Lower leg skin (tissue), 4 donors: ENCODE measurements around the gene ACAD9. TPM values are rescaled to one million over a fixed set of nuclear protein-coding genes. Genes with fewer than 3 reads are reported as not detected.
A peak's percentile ranks its signal among the peaks of the same experiment; 100 is the strongest.

Experiments
- DNase-seq, 2 donors: peaks; one replicate each; pipeline ENCODE4 v3.0.0-alpha.2; 2019; ENCODE audit warnings: low spot score in 2 of 2
- H3K4me3 ChIP-seq: fragments of 200-600 bp; sonication (generic); 2 replicates; pipeline ENCODE4 v1.5.1; 2017; ENCODE audit warnings: mild to moderate bottlenecking, low read depth; ENCODE audit not compliant: poor library complexity, severe bottlenecking
- POLR2A ChIP-seq, 2 donors: fragments of 450-650 bp; IDR thresholded peaks; one replicate each; pipeline ENCODE4 v1.6.1; 2016 to 2017; ENCODE audit warnings: antibody characterized with exemption in 2 of 2, mild to moderate bottlenecking in 1 of 2, moderate library complexity in 1 of 2
- WGBS, 2 donors: methylation state at CpG; one replicate each; pipeline ENCODE4 v1.1.5; 2018; 5-methylcytosine and 5-hydroxymethylcytosine counted together
- intact Hi-C: fragments of 100-400 bp; cut with DNase I; formaldehyde crosslinking; loops from one replicate; pipeline ENCODE4 v1.15.0; 2023; ENCODE audit warnings: low total_unique reads
- total RNA-seq, 4 donors: library from RNA; depleted of rRNA; stranded (reverse); fragments of >200 nt; gene quantifications; one replicate each; pipeline ENCODE4 v1.1.0, GENCODE V29; 2016
- TF ChIP-seq, protein P1 (sequence below), 3 donors: fragments of 450-650 bp; IDR thresholded peaks; one replicate each; pipeline ENCODE4 v1.5.1; 2016; ENCODE audit warnings: antibody characterized with exemption in 3 of 3, mild to moderate bottlenecking in 3 of 3, moderate library complexity in 2 of 3

ACAD9 gene
- total RNA-seq, 4 donors from 2014 or later = 101 to 180 (median 130) TPM

DNA sequence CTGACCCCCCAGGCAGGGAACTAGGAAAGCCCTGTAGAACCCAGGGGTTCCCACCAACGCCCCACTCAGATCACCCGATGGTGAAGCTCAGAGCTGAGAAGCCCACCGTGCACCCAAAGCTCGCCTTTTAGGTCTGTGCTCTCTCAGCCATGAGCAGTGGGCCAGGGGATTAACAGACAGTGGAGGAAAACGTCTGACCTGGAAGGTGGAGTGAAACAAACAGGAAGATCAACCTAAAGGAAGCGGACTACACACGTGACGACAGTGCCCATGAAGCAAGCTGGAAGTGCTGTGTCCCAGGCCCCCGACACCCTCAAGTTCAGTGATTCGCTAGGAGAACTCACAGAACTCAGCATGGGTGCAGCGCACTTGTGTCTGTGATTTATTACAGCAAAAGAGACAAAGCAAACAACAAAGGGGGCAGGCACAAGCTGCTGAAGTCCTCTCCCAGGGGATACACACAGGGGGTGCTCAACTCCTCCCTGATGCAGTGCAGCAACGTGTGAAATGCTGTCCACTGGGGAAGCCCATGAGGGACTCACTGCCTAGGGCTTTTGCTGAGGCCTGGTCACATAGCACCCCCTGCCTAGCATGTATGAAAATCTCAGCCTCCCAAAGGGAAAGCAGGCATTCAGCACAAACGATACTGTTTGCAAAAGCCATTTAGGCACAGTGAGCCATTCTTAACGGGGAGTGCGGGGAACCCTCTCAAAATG lies 71.0 kb downstream of the ACAD9 start:
- WGBS, 2 donors = 63 to 70% methylated on average over 15 of the region's 15 CpGs

DNA sequence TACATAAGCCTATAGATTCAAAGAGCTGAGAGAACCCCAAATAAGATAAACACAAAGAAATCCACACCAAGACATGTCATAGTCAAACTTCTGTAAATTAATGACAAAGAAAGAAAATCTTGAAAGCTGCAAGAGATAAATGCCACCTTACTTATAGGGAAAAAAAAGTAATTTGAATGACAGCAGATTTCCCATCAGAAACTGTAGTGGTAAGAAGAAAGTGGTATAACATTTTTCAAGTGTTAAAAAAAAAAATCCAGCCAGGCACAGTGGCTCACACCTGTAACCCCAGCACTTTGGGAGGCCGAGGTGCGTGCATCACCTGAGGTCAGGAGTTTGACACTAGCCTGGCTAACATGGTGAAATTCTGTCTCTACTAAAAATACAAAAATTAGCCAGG lies 77.0 kb downstream of the ACAD9 start:
- TF ChIP-seq, protein P1, sequence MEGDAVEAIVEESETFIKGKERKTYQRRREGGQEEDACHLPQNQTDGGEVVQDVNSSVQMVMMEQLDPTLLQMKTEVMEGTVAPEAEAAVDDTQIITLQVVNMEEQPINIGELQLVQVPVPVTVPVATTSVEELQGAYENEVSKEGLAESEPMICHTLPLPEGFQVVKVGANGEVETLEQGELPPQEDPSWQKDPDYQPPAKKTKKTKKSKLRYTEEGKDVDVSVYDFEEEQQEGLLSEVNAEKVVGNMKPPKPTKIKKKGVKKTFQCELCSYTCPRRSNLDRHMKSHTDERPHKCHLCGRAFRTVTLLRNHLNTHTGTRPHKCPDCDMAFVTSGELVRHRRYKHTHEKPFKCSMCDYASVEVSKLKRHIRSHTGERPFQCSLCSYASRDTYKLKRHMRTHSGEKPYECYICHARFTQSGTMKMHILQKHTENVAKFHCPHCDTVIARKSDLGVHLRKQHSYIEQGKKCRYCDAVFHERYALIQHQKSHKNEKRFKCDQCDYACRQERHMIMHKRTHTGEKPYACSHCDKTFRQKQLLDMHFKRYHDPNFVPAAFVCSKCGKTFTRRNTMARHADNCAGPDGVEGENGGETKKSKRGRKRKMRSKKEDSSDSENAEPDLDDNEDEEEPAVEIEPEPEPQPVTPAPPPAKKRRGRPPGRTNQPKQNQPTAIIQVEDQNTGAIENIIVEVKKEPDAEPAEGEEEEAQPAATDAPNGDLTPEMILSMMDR (IDR thresholded peaks at IDR 0.05) = no peak
- no peak for TF ChIP-seq POLR2A (IDR thresholded peaks at IDR 0.05)
- no peak for DNase-seq
- no peak overlapping the region for H3K4me3 ChIP-seq
- intact Hi-C loops = no loop called here
- 98 to 100% methylated on average over 2 of the region's 2 CpGs for WGBS, 2 donors

More for the DNA sequence above, 71.0 kb downstream of the ACAD9 start:
- no peak overlapping the region for H3K4me3 ChIP-seq
- TF ChIP-seq, protein P1 (IDR thresholded peaks at IDR 0.05) = no peak
- TF ChIP-seq POLR2A (IDR thresholded peaks at IDR 0.05) = no peak
- DNase-seq = peak in 1 of 2 donors; percentile 64
- intact Hi-C loops = no loop called here

Other genes with a start within 250 kb of the ACAD9 start
- 100 to 1,000 TPM in 3 of 4 donors, 10 to 100 TPM in 1; 99.9 to 173 (median 141) TPM for gene RPN1, start 228.8 kb upstream of the ACAD9 start, total RNA-seq
- 100 to 1,000 TPM in 3 of 4 donors, 10 to 100 TPM in 1; 82.0 to 127 (median 114) TPM for gene RAB7A, start 153.4 kb upstream of the ACAD9 start, total RNA-seq
- gene CFAP92, start 114.5 kb downstream of the ACAD9 start, total RNA-seq = under 1 TPM; 0.19 to 0.59 (median 0.25) TPM
- gene EFCC1, start 121.7 kb downstream of the ACAD9 start, total RNA-seq = 1 to 10 TPM in 3 of 4 donors, under 1 TPM in 1; 0.80 to 3.0 (median 2.2) TPM
- gene GP9, start 181.2 kb downstream of the ACAD9 start, total RNA-seq = not detected
- gene RAB43, start 242.2 kb downstream of the ACAD9 start, total RNA-seq = 10 to 100 TPM in 3 of 4 donors, 1 to 10 TPM in 1; 5.4 to 12.1 (median 11.2) TPM